ENCODE measurements around the gene HCFC1R1. TPM values are rescaled to one million over a fixed set of nuclear protein-coding genes. Genes with fewer than 3 reads are reported as not detected.

HCFC1R1 gene
- total RNA-seq, 1 experiment from 2014 or later = 60.0 TPM

DNA sequence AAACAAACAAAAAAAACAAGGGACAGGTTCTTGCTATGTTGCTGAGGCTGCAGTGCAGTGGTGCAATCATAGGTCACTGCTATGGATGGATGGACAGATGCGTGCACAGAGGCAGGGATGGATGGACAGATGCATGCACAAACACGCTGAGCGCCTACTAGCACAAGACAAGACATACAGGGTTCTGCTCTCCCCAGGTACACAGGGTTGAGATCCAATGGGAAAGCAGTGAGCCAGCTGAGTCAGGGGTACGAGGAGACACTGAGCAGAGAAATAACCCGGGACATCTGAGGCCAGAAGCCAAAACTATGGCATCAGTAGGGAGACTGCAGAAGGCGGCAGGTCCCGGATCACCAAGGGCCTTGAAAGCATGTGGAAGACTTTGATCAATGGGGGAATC is 47.9 kb upstream of the HCFC1R1 start:
- ATAC-seq (no peak), DNase-seq (ENCODE audit: low read depth, low spot score) (no peak)
- no peaks in the 10 kb centered on the region for H3K27me3 ChIP-seq (ENCODE audit: insufficient read depth, low read length)
- H3K4me2 ChIP-seq (ENCODE audit: low read length) = no peak overlapping the region
- RAD21 ChIA-PET (ENCODE audit: low non-redundant PET in 1 of 2, low total read pairs in 2 of 2, uncharacterized antibody in 2 of 2, unreplicated experiment in 2 of 2) = no interaction called here
- no peaks in the 10 kb centered on the region for H3K36me3 ChIP-seq (ENCODE audit: control insufficient read depth in 1 of 2, insufficient read depth in 2 of 2, low read length in 2 of 2)
- POLR2A ChIA-PET = no interaction called here
- no peak overlapping the region for H3K9ac ChIP-seq (ENCODE audit: low read length)
- BruUV-seq (replicated peaks) = no TSS peak
- CTCF ChIA-PET = no interaction called here
- no peaks in the 10 kb centered on the region for H3K9me3 ChIP-seq (ENCODE audit: control insufficient read depth in 1 of 2, insufficient read depth in 1 of 2, low read depth in 1 of 2, low read length in 2 of 2)
- intact Hi-C loops (cut with micrococcal nuclease) = no loop called here
- no peaks in the 10 kb centered on the region for H4K20me1 ChIP-seq (ENCODE audit: insufficient read depth)
- H3K79me2 ChIP-seq (ENCODE audit: insufficient read depth, low read length) = no peaks in the 10 kb centered on the region
- no peaks in the 10 kb centered on the region for H3K9me2 ChIP-seq (ENCODE audit: insufficient read depth)
- peaks cover 0 to 9% of the 10 kb centered on the region in 2 experiments; a peak in 1 of 4 replicates for H3K4me1 ChIP-seq (ENCODE audit: control insufficient read depth in 1 of 2, insufficient read depth in 2 of 2, low read length in 2 of 2)
- H2AFZ ChIP-seq (ENCODE audit: low read depth, low read length, poor library complexity, severe bottlenecking) = no peak overlapping the region
- H3K4me3 ChIP-seq (replicated peaks in 1 of 2; ENCODE audit: low read depth in 1 of 2, low read length in 2 of 2) = no peak overlapping the region
- TF ChIP-seq POLR2AphosphoS5 (IDR thresholded peaks at IDR 0.05; ENCODE audit: low read depth, low read length) (no peak), EZH2phosphoT487 (IDR thresholded peaks at IDR 0.05; ENCODE audit: borderline replicate concordance) (no peak), EZH2 (IDR thresholded peaks at IDR 0.05) (no peak), YY1 (IDR thresholded peaks at IDR 0.05; ENCODE audit: extremely low read depth, insufficient replicate concordance, low read depth, low read length) (no peak), ZBTB33 (IDR thresholded peaks at IDR 0.05; ENCODE audit: extremely low read depth, insufficient replicate concordance, low read length) (no peak), EGR1 (IDR thresholded peaks at IDR 0.05; ENCODE audit: low read depth) (no peak), POLR2A (IDR thresholded peaks at IDR 0.05; ENCODE audit: borderline replicate concordance, extremely low read depth, insufficient read depth, insufficient read length) (no peak), ZNF274 (IDR thresholded peaks at IDR 0.05; ENCODE audit: low read depth, low read length) (no peak), ZFX (IDR thresholded peaks at IDR 0.05) (no peak), REST (IDR thresholded peaks at IDR 0.05; ENCODE audit: low read depth) (no peak), FOSL1 (IDR thresholded peaks at IDR 0.05; ENCODE audit: low read depth) (no peak), CEBPB (IDR thresholded peaks at IDR 0.05; ENCODE audit: low read depth) (no peak)
- TF ChIP-seq, protein P1, sequence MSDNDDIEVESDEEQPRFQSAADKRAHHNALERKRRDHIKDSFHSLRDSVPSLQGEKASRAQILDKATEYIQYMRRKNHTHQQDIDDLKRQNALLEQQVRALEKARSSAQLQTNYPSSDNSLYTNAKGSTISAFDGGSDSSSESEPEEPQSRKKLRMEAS (IDR thresholded peaks at IDR 0.05) = no peak
- TF ChIP-seq, protein P2, sequence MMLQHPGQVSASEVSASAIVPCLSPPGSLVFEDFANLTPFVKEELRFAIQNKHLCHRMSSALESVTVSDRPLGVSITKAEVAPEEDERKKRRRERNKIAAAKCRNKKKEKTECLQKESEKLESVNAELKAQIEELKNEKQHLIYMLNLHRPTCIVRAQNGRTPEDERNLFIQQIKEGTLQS (IDR thresholded peaks at IDR 0.05) = no peak
- H3K27ac ChIP-seq (ENCODE audit: low read depth, low read length) = no peak overlapping the region

Measured in HCT116 (cell line).